ENCODE results near the gene FASTKD1. TPM values are rescaled to one million over a fixed set of nuclear protein-coding genes. Genes with fewer than 3 reads are reported as not detected.

FASTKD1 gene
- total and polyA plus RNA-seq, 3 donors from 2014 or later: 24.8 to 40.2 (median 31.2) TPM

GRCh38 chr2:169513926-169514325, 59.7 kb downstream of the FASTKD1 start:
- no peaks in the 10 kb centered on the region for H3K27me3 ChIP-seq
- H3K4me1 ChIP-seq: no peaks in the 10 kb centered on the region
- no peaks in the 10 kb centered on the region for H3K36me3 ChIP-seq (ENCODE audit: low read depth, missing control alignments)
- TF ChIP-seq POLR2A (IDR thresholded peaks at IDR 0.05): no peak
- no peak for TF ChIP-seq CTCF (IDR thresholded peaks at IDR 0.05)
- H3K4me3 ChIP-seq: no peak overlapping the region
- H3K9me3 ChIP-seq: no peaks in the 10 kb centered on the region
- DNase-seq: no peak
- H3K27ac ChIP-seq: no peak overlapping the region
- WGBS, 2 donors: 66 to 71% methylated on average over 3 of the region's 3 CpGs
- intact Hi-C loops (cut with DNase I; ENCODE audit: low total_unique reads): no loop called here

GRCh38 chr2:169513094-169513493, 60.6 kb downstream of the FASTKD1 start:
- TF ChIP-seq POLR2A (IDR thresholded peaks at IDR 0.05) (no peak), CTCF (IDR thresholded peaks at IDR 0.05) (no peak)
- H3K36me3 ChIP-seq (ENCODE audit: low read depth, missing control alignments): no peaks in the 10 kb centered on the region
- no peaks in the 10 kb centered on the region for H3K4me1 ChIP-seq
- 92 to 97% methylated on average over 1 of the region's 1 CpG for WGBS, 2 donors
- H3K27me3 ChIP-seq: no peaks in the 10 kb centered on the region
- H3K27ac ChIP-seq: no peak overlapping the region
- intact Hi-C loops (cut with DNase I; ENCODE audit: low total_unique reads): no loop called here
- H3K4me3 ChIP-seq: no peak overlapping the region
- no peaks in the 10 kb centered on the region for H3K9me3 ChIP-seq
- DNase-seq: no peak

- Histone ChIP-seq H3K9me3 (no peaks in the 10 kb centered on the region), H3K4me1 (no peaks in the 10 kb centered on the region), H3K27me3 (no peaks in the 10 kb centered on the region), H3K27ac (no peak overlapping the region), H3K36me3 (ENCODE audit: low read depth, missing control alignments) (no peaks in the 10 kb centered on the region), H3K4me3 (no peak overlapping the region)
- no peak for DNase-seq
- TF ChIP-seq CTCF (IDR thresholded peaks at IDR 0.05): no peak
- no peak for TF ChIP-seq POLR2A (IDR thresholded peaks at IDR 0.05)
- WGBS, 2 donors: 84 to 86% methylated on average over 2 of the region's 2 CpGs
- intact Hi-C loops (cut with DNase I; ENCODE audit: low total_unique reads): no loop called here
These were observed 61.1 kb downstream of the FASTKD1 start for GRCh38 chr2:169512525-169512924.

GRCh38 chr2:169511818-169512217, 61.8 kb downstream of the FASTKD1 start:
- TF ChIP-seq CTCF (IDR thresholded peaks at IDR 0.05) (no peak), POLR2A (IDR thresholded peaks at IDR 0.05) (no peak)
- no peak for DNase-seq
- 89 to 93% methylated on average over 1 of the region's 1 CpG for WGBS, 2 donors

GRCh38 chr2:169510496-169510895, 63.2 kb downstream of the FASTKD1 start:
- no peak overlapping the region for H3K27ac ChIP-seq
- 78 to 93% methylated on average over 4 of the region's 4 CpGs for WGBS, 2 donors
- H3K4me3 ChIP-seq: no peak overlapping the region

More at GRCh38 chr2:169511818-169512217, 61.8 kb downstream of the FASTKD1 start:
- H3K27ac ChIP-seq: no peak overlapping the region
- no peak overlapping the region for H3K4me3 ChIP-seq
- intact Hi-C loops (cut with DNase I; ENCODE audit: low total_unique reads): no loop called here
- H3K36me3 ChIP-seq (ENCODE audit: low read depth, missing control alignments): no peaks in the 10 kb centered on the region
- no peaks in the 10 kb centered on the region for H3K27me3 ChIP-seq
- H3K9me3 ChIP-seq: no peaks in the 10 kb centered on the region
- H3K4me1 ChIP-seq: no peaks in the 10 kb centered on the region

More at GRCh38 chr2:169510496-169510895, 63.2 kb downstream of the FASTKD1 start:
- no peaks in the 10 kb centered on the region for H3K36me3 ChIP-seq (ENCODE audit: low read depth, missing control alignments)
- H3K4me1 ChIP-seq: no peaks in the 10 kb centered on the region
- DNase-seq: no peak
- no peak for TF ChIP-seq CTCF (IDR thresholded peaks at IDR 0.05)
- no peak for TF ChIP-seq POLR2A (IDR thresholded peaks at IDR 0.05)
- H3K9me3 ChIP-seq: no peaks in the 10 kb centered on the region
- intact Hi-C loops (cut with DNase I; ENCODE audit: low total_unique reads): no loop called here
- no peaks in the 10 kb centered on the region for H3K27me3 ChIP-seq

All from testis (tissue), 3 donors.